T47D (cell line): ENCODE data around the gene GIMAP5.

Source experiments
- DNase-seq, 2 experiments: peaks; one replicate each; pipeline versions ENCODE4 v3.0.0 to v3.0.0-alpha.2; 2011 to 2012; ENCODE audit warnings: low read depth in 1 of 2, low spot score in 1 of 2
- JUND ChIP-seq: IDR thresholded peaks from 2 replicates; pipeline ENCODE4 v1.6.1; 2012; ENCODE audit warnings: low read depth
- in situ Hi-C: cut with HindIII; loops from 2 replicates; pipeline ENCODE4 v1.10.0; 2016; ENCODE audit warnings: low sequenced_read_pairs, low pct_unique_long_range_greater_than_20kb

GIMAP5 gene

DNA sequence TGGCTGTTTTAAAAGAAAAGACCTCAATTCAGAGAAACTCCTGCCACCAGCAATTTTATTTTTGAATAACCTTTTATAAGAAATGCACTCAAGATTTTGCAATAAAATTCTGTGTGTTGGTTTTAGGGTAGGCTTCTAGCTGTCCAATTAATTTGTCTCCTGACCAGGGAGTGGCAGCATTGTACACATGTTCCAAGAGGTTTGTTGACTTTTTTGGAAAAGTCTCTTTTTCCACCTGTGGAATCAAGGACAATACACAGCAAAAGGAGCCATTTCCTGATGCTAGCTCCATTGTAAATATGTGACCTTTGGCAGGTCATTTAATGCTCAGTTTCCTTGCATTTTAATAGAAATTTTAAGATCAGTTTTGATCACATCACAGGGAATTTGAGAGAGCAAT is 1.8 kb downstream of the GIMAP5 start:
- in situ Hi-C loops, result no loop called here
- peak in 1 of 2 experiments; percentile 6 for DNase-seq
- TF ChIP-seq JUND, result no peak

DNA sequence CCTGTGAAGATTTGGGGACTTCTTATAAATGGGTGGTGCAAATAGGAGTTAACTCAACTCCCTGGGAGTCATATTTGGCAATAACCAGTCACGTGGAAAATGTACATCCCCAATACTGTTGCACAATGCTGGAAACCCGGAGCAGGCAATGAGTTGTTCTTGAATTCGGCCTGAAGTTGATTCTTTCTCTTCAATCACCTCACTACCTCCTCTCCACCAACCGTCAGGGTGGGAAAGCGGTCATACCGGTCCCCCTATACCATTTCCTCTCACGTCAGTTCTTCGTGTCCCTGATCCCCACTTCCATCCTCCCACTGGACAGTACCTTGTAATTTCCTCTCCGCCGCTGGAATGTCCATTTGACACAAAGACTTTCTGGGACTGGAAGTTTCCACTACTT is 2.8 kb downstream of the GIMAP5 start:
- in situ Hi-C loops, result no loop called here
- DNase-seq, result no peak

DNA sequence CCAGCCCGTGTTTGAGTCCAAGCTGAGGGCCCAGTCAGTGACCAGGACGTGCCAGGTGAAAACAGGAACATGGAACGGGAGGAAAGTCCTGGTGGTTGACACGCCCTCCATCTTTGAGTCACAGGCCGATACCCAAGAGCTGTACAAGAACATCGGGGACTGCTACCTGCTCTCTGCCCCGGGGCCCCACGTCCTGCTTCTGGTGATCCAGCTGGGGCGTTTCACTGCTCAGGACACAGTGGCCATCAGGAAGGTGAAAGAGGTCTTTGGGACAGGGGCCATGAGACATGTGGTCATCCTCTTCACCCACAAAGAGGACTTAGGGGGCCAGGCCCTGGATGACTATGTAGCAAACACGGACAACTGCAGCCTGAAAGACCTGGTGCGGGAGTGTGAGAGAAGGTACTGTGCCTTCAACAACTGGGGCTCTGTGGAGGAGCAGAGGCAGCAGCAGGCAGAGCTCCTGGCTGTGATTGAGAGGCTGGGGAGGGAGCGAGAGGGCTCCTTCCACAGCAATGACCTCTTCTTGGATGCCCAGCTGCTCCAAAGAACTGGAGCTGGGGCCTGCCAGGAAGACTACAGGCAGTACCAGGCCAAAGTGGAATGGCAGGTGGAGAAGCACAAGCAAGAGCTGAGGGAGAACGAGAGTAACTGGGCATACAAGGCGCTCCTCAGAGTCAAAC is 5.2 kb downstream of the GIMAP5 start:
- no peak for TF ChIP-seq JUND
- in situ Hi-C loops, result no loop called here
- DNase-seq, result no peak

More for the DNA sequence above, 2.8 kb downstream of the GIMAP5 start:
- no peak for TF ChIP-seq JUND

DNA sequence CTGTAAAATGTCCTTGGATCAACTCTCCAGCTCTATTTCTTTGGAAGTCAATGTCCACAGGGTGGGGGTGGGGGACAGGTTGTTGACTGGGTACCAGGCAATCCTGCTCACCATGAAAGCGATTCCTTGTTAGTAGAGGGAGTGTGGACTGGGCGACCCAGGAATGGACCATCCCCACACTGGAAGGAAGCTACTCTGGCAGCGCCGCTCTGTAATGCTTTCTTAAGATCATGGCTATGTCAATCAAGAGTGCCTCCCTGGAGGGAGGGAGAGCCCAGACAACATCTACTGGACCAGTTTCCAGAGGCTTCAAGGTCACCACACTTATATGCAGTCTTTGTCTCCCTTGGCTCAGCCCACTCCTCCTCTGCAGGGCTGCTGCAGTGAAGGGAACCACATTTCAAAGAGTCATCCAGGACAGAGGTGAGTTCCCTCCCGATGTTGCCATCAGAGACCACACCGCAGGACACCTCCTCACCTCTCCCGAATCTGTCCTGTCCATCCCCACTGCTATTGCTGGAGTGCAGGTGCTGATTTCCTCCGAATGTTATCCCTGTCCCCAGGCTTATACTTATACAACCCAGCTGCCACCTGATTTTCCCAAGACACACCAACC is 6.9 kb downstream of the GIMAP5 start:
- TF ChIP-seq JUND, result no peak
- in situ Hi-C loops, result no loop called here
- DNase-seq, result no peak

DNA sequence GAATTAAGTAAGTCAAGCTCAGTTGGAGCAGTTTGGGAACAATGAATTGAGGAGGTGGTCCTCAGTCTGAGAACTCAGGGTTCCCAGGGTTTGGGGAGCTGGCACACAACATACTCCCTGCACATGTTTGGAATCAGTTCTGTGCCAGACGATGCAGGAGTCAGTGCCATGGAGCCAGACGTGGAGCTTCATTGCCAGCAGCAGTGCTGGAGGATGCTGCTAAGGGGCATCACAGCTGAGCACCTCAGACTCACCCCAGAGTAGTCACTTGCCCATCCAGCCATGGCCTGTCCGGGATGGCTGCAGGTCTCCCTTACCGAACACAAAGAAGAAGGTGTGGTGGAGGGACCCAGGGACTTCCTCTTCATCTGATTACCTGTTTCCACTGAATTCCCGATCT is 7.9 kb downstream of the GIMAP5 start:
- DNase-seq, result no peak
- no peak for TF ChIP-seq JUND
- in situ Hi-C loops, result no loop called here

DNA sequence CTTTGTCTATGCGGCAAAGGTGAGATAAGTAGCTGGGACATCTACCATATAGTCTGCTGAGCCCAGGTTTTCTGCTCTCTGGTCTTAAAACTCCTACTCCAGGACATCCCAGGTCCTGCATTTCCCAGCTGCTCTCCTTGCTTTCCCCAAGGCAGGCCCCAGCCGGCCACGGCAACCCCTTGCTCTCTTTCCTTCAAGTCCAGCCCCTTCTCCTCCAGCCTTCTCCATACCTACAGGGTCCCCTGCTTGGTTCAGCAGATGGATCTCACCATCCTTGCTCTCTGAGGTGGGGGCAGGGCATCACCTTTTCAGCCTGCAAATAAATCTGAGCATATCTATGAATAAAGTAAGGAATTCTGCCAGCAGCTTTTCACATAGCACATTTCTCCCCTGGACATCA is 8.7 kb downstream of the GIMAP5 start:
- in situ Hi-C loops, result no loop called here

DNA sequence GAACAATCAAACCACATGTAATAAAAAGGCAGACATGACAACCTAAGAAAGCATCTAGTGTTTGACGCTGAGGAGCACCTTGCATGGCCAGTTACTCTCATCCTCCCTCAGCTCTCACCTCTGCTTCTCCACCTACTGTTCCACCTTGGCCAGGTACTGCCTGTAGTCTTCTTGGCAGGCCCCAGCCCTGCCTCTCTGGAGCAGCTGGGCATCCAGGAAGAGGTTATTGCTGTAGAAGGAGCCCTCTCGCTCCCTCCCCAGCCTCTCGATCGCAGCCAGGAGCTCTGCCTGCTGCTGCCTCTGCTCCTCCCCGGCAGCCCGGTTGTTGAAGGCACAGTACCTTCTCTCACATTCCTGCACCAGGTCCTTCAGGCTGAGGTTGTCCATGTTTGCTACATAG is 9.7 kb downstream of the GIMAP5 start:
- in situ Hi-C loops, result no loop called here
- TF ChIP-seq JUND, result no peak
- DNase-seq, result no peak

More for the DNA sequence above, 8.7 kb downstream of the GIMAP5 start:
- no peak for DNase-seq
- no peak for TF ChIP-seq JUND

DNA sequence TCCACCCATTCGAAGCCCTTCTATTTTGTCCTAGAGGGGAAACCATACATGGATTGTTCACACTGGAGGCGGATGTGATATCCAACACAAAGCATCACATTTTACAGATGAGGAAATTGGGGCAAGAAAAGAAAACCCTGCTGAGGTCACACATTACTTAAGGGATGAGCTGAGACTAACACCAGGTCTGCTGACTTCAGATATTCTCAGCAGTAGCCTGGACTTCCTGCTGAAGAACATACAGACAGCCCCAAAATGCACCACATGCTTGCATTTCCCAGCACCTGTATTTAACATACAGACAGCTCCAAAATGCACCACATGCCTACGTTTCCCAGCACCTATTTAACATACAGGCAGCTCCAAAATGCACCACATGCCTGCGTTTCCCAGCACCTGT is 11.2 kb downstream of the GIMAP5 start:
- no peak for DNase-seq
- TF ChIP-seq JUND, result no peak
- in situ Hi-C loops, result no loop called here

DNA sequence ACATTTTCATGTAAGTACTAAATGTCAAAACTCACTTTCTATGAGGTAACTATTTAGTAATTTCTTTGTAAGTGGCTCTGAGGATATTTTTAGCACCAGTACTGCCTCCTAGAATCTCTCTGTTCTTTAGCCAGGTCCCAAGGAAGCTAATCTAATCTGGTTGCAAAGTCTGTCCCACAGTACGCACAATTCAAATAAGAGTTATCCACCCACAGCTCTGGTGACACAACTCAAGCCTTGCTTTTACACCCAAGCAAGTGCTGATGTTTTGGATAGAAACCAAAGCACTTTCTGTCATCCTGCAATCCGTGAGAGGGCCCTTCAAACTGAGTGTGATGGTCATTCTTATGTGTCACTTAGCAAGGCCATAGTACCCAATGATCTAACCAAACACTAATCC is 14.5 kb downstream of the GIMAP5 start:
- in situ Hi-C loops, result no loop called here
- DNase-seq, result no peak
- no peak for TF ChIP-seq JUND

DNA sequence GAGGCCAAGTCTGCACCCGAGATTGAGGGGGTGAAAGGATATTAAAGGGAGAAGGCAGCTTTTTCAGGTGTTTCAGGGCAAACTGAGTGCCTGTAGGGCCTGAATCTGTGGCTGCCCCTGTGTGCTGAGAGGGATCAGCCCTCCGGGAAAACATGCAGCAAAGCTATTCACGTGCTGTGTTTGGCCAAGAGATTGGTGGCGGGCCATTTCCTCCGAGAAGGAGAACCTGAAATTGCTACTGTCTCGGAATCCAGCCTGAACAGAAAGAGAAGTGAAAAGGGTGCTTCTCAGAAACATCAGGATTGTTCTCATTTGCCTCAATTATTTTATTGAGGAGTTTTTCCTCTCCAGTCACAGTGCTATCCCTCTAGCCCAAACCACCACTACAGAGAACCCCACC is 16.0 kb downstream of the GIMAP5 start:
- DNase-seq, result no peak
- in situ Hi-C loops, result no loop called here

DNA sequence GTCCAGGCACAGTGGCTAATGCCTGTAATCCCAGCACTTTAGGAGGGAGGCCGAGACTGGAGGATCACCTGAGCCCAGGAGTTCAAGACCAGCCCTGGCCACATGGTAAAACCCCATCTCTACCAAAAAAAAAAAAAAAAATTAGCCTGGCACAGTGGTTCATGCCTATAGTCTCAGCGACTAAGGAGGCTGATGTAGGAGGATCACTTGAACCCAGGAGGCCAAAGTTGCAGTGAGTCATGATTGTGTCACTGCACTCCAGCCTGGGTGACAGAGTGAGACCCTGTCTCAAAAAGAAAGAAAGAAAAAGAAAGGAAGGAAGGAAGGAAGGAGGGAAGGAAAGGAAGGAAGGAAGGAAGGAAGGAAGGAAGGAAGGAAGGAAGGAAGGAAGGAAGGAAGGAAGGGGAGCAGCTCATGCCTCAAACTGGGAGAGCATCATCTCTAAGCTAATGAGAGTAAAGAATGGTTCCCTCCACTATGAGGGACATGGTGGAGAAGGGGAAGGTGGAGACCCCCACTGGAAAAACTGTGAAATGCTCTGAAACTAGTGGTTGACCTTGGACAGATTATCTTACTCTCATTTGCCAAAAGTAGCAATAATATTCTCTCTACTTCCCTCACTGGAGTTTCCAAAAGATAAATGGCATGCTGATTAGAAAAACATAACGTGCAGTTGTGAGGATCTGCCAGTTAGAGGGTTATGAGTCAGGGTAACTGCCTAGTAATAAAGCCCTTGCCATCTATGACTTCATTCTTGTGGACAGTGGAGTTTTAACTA is 16.8 kb downstream of the GIMAP5 start:
- no peak for DNase-seq
- in situ Hi-C loops, result no loop called here
- no peak for TF ChIP-seq JUND

More for the DNA sequence above, 16.0 kb downstream of the GIMAP5 start:
- TF ChIP-seq JUND, result no peak

DNA sequence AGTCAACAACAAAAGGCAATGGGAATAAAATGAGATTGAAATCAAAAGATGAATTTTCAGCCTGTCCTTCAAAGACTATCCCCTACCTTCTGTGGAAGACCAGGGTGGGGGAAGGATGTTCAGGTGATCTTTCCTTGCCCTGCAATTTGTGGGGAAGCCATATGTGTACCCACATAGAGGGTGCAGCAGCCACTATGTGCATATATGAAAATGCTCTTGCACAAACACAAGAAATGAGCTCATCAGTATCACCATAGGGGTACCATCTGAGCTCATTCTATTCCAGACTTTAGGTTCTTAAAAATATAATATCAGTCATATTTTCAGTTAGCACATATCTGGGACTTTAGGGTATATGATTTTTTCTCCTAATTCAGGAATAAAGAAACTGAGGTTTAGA is 17.7 kb downstream of the GIMAP5 start:
- DNase-seq, result no peak
- TF ChIP-seq JUND, result no peak
- in situ Hi-C loops, result no loop called here

DNA sequence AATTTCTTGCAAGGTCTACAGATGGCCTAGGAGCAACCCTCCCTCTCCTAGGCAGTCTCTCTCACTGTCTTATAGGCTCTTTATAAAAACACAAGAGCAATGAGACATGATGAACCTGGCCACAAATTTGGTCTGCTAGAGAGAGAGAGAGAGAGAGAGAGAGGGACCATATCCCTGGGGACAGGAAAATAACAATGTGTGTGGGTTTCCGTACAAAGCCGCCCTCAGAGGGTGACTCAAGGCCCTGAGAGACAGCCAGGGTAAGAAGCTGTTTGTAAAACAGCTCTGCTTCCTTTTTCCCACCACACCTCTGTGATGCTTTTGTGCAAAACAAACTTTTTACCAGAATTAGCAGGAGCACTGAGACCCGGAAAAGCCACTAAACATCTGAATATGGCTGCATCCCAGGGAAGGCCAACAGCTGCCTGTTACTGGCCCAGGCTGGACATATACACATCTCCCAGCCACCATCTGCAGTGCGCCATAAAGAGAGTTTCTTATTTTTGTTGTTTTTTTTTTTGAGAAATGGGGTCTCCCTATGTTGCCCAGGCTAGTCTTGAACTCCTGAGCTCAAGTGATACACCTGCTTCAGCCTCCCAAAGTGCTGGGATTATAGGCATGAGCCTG is 18.4 kb downstream of the GIMAP5 start:
- in situ Hi-C loops, result no loop called here
- TF ChIP-seq JUND, result no peak
- DNase-seq, result no peak
